Heart left ventricle (tissue), 16 donors: Measurements from ENCODE around the gene TMEM120B. TPM values are rescaled to one million over a fixed set of nuclear protein-coding genes. Genes with fewer than 3 reads are reported as not detected.
A peak's percentile ranks its signal among the peaks of the same experiment; 100 is the strongest.

ENCODE experiments used
- ATAC-seq, 4 donors: fragments of 200-7000 bp; cut with Tn5 transposase; one replicate each; pipeline ENCODE4 v1.9.1; 2020 to 2022; ENCODE audit warnings: moderate library complexity in 4 of 4, mild to moderate bottlenecking in 3 of 4, moderate number of reproducible peaks in 1 of 4
- DNase-seq, 5 donors: peaks; one replicate each; pipeline ENCODE4 v3.0.0-alpha.2; 2020
- H3K27ac ChIP-seq, 12 donors: fragments of 200-600 bp; sonication (generic) in 4 of 12; one replicate each; pipeline versions ENCODE4 v1.5.0 to v1.8.0; 2016 to 2022; ENCODE audit warnings: mild to moderate bottlenecking in 2 of 12
- H3K27me3 ChIP-seq, 9 donors: fragments of 200-600 bp; sonication (generic) in 2 of 9; one replicate each; pipeline versions ENCODE4 v1.5.1 to v1.8.0; 2016 to 2022; ENCODE audit warnings: mild to moderate bottlenecking in 3 of 9
- H3K36me3 ChIP-seq, 9 donors: fragments of 200-600 bp; sonication (generic) in 2 of 9; one replicate each; pipeline versions ENCODE4 v1.5.0 to v1.8.0; 2018 to 2022; ENCODE audit warnings: mild to moderate bottlenecking in 2 of 9
- H3K4me1 ChIP-seq, 12 donors: fragments of 200-600 bp; sonication (generic) in 4 of 12; one replicate each; pipeline versions ENCODE4 v1.5.0 to v1.8.0; 2016 to 2022; ENCODE audit warnings: mild to moderate bottlenecking in 3 of 12
- H3K4me3 ChIP-seq, 12 donors: fragments of 200-600 bp; sonication (generic) in 4 of 12; one replicate each; pipeline versions ENCODE4 v1.5.0 to v1.8.0; 2017 to 2022; ENCODE audit warnings: mild to moderate bottlenecking in 9 of 12, moderate library complexity in 4 of 12
- H3K9me3 ChIP-seq, 12 donors: fragments of 200-600 bp; sonication (generic) in 4 of 12; one replicate each; pipeline versions ENCODE4 v1.5.0 to v1.8.0; 2016 to 2022; ENCODE audit warnings: mild to moderate bottlenecking in 1 of 12
- CTCF ChIP-seq, 12 donors: fragments of 200-600 bp; sonication (generic) in 4 of 12; IDR thresholded peaks; one replicate each; pipeline versions ENCODE4 v1.5.0 to v1.8.0; 2018 to 2022; ENCODE audit warnings: antibody characterized with exemption in 12 of 12, mild to moderate bottlenecking in 5 of 12
- POLR2A ChIP-seq, 2 donors: fragments of 450-650 bp; IDR thresholded peaks; one replicate each; pipeline ENCODE4 v1.6.1; 2017; ENCODE audit warnings: antibody characterized with exemption in 2 of 2, mild to moderate bottlenecking in 2 of 2, moderate library complexity in 2 of 2
- WGBS, 4 donors: extraction: QIAGEN DNeasy Blood & Tissue Kit in 2 of 4; methylation state at CpG; one replicate each; pipeline versions ENCODE4 v1.1.5 to v1.1.7; 2013 to 2018; 5-methylcytosine and 5-hydroxymethylcytosine counted together
- intact Hi-C, 10 donors: fragments of 100-400 bp; cut with DNase I; formaldehyde crosslinking; loops; one replicate each; pipeline versions ENCODE4 v1.11.1 to v1.14.2; 2022
- polyA plus RNA-seq, 2 donors: library from polyadenylated mRNA; stranded (reverse); fragments of 200-250 nt; gene quantifications; one replicate each; pipeline ENCODE4 v1.2.3, GENCODE V29; 2013
- total RNA-seq, 9 donors: library from RNA; depleted of rRNA in 2 of 9; stranded (reverse); fragments of >200 nt in 2 of 9; fragmentation: NEBNext Ultra II Directional in 3 of 9; extraction: Animal tissue kit (Norgen Biotek cat#: 25700) in 3 of 9; gene quantifications; one replicate each; pipeline versions ENCODE4 v1.1.0 to v1.2.4, GENCODE V29; 2016 to 2023
- donor health status: ischemic (EF 13 %, LVEDD 7.1; RV severe dilation, severe dysfunction).
- donor health status: healthy with polysubstance abuse.
- donor health status: DM: no; HTN: yes; CAD: no.
- donor health status: DM: no; HTN: no; CAD: no.
- donor health status: ischemic (EF 25% LVEDD 6.9; RV normal size, moderate dysfunction).
- donor health status: ischemic (EF 25% LVEDD 5.7; RV mildly dilated, moderate dysfunction).
- donor health status: healthy.
- donor health status: DM: yes; HTN: yes; CAD: no.
- donor health status: ischemic (EF 35%, LVEDD 5.7; RV mildly dilated, moderate dysfunction).
- donor health status: nonischemic (EF 11% LVEDD 7.7; RV severe dilation, severe dysfunction).
- donor health status: DM: yes; HTN: yes; CAD: no.
- donor health status: PGD.
- donor health status: ischemic (EF 29% LVEDD 5.4; RV normal size, mild dysfunction).
- donor health status: nonischemic (EF 23%, LVEDD 6.1; RV moderate dilation, normal function).

The TMEM120B gene
- total and polyA plus RNA-seq, 11 donors: 5.8 to 13.2 (median 7.6) TPM

- peaks cover 0 to 17% (median 9%) of the 10 kb centered on the region in 12 donors for H3K4me1 ChIP-seq
- intact Hi-C loops: no loop called here
- no peaks in the 10 kb centered on the region for H3K27me3 ChIP-seq
- H3K4me3 ChIP-seq: no peak overlapping the region
- TF ChIP-seq POLR2A (IDR thresholded peaks at IDR 0.05): no peak
- TF ChIP-seq CTCF (IDR thresholded peaks at IDR 0.05): no peak
- H3K27ac ChIP-seq: peak overlapping the region in 4 of 12 donors; percentile 10 to 62 (median 48)
- H3K36me3 ChIP-seq: peaks cover 0 to 11% (median 0%) of the 10 kb centered on the region in 9 donors
- 81 to 90% (median 86%) methylated on average over 9 to 10 of the region's 10 CpGs for WGBS, 4 donors
- H3K9me3 ChIP-seq: no peaks in the 10 kb centered on the region
- DNase-seq (no peak), ATAC-seq (no peak)
These were observed 36.7 kb downstream of the TMEM120B start for GRCh38 chr12:121749267-121749666.

- ATAC-seq: no peak
- Histone ChIP-seq H3K9me3 (no peaks in the 10 kb centered on the region), H3K36me3 (peaks cover 0 to 11% (median 0%) of the 10 kb centered on the region in 9 donors), H3K27ac (no peak overlapping the region), H3K4me3 (no peak overlapping the region), H3K27me3 (no peaks in the 10 kb centered on the region), H3K4me1 (peaks cover 0 to 26% (median 10%) of the 10 kb centered on the region in 12 donors)
- TF ChIP-seq CTCF (IDR thresholded peaks at IDR 0.05) (no peak), POLR2A (IDR thresholded peaks at IDR 0.05) (no peak)
- intact Hi-C loops: loop anchor here in 1 of 10 donors (5.0 kb wide), 1 partner anchor 38 kb away; the partner anchor contains the start of gene TMEM120B
- 0 to 100% (median 40%) methylated on average over 1 of the region's 1 CpG for WGBS, 4 donors
- no peak for DNase-seq
These were observed 38.0 kb downstream of the TMEM120B start for GRCh38 chr12:121750507-121750955.

- peaks cover 0 to 11% (median 0%) of the 10 kb centered on the region in 9 donors for H3K36me3 ChIP-seq
These were observed 38.5 kb downstream of the TMEM120B start for GRCh38 chr12:121751034-121751433.

More at GRCh38 chr12:121751034-121751433, 38.5 kb downstream of the TMEM120B start:
- ATAC-seq: no peak
- 92 to 100% (median 95%) methylated on average over 1 of the region's 1 CpG for WGBS, 4 donors
- no peaks in the 10 kb centered on the region for H3K27me3 ChIP-seq
- H3K4me1 ChIP-seq: peaks cover 0 to 26% (median 10%) of the 10 kb centered on the region in 12 donors
- intact Hi-C loops: loop anchor here in 1 of 10 donors (5.0 kb wide), 1 partner anchor 39 kb away; the partner anchor contains the start of gene TMEM120B
- no peak overlapping the region for H3K4me3 ChIP-seq
- H3K27ac ChIP-seq: no peak overlapping the region
- DNase-seq: no peak
- TF ChIP-seq CTCF (IDR thresholded peaks at IDR 0.05): no peak
- H3K9me3 ChIP-seq: no peaks in the 10 kb centered on the region
